Eye (tissue), 1 donor: ENCODE data around the gene ACAP1.
"Not testable (repeated sequence)": the region's sequence is repeated elsewhere in the genome, so short reads cannot be mapped to it uniquely, and the experiment has no call there.

Experiments used
- DNase-seq: peaks from one replicate; pipeline ENCODE4 v3.0.0-alpha.2; 2015

ACAP1 gene

DNA sequence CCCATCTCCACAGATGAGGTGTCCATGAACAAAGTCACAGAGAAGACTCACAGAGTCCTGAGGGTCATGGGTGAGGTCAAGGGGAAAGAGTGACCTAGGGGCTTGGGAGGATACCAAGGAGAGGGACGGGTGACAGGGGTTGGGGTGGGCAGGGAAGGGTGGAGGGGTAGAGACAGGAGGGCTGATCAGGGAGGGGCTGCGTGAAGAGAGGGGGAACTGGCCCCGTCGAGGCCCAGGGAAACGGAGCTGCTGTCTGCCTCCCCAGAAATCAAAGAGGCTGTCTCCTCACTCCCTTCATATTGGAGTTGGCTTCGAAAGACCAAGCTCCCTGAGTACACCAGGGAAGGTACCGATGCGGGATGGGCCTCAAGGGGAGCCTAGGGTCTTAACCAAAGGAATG, 19.2 kb downstream of the ACAP1 start:
- DNase-seq, result no peak

DNA sequence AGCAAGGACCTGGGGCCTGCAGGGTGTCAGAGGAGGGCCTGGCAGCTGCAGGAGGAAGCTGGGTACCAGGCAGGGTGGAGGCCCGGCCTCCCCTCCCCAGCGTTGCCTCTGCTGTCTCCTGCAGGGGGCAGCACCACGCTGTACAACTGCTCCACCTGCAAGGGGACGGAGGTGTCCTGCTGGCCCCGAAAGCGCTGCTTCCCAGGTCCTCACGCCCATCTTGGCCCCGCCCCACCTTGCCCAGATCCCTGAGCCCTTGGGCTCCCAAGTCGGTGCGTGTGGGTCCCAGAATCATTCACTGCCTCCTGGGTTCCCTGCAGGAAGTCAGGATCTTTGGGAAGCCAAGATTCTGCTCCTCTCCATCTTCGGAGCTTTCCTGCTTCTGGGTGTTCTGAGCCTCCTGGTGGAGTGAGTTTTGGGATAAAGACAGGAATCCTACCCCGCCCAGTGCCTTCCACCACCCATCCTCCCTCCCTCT, 19.8 kb downstream of the ACAP1 start:
- peak; percentile 86 for DNase-seq

DNA sequence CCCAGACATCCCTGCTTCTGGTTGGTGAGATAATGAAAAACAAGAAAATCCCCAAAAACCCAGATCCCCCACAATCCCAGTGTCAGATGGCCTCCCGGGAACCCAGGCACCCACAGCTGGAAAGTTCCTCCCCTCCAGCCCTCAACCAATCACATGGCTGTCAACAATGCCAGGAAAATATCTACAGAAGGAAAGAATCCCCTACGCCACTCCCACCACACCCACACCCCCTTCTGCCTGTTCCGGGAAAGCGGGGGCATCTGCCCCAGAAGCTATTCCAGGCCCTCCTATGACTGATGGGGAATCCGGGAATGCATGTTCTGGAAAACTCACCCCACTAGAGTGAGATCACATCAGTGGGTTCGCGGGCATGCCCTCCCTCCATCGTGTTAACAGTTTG, 20.4 kb downstream of the ACAP1 start:
- DNase-seq, result no peak

DNA sequence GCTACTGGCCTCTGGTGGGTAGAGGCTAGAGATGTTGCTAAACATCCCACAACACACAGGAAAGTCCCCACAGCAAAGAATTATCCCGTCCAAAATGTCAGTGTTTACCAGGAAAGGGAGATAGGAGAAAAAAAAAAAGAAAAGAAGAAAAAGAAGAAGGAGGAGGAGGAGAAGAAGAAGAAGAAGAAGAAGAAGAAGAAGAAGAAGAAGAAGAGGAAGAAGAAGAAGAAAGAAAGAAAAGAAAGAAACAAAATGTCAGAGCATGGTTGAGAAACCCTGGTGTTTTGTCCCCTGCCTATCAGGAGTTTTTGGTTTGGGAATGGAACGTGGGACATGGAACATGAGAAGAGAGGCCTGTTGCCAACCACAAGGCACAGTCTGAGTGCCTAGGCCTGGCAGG, 21.1 kb downstream of the ACAP1 start:
- no peak for DNase-seq

DNA sequence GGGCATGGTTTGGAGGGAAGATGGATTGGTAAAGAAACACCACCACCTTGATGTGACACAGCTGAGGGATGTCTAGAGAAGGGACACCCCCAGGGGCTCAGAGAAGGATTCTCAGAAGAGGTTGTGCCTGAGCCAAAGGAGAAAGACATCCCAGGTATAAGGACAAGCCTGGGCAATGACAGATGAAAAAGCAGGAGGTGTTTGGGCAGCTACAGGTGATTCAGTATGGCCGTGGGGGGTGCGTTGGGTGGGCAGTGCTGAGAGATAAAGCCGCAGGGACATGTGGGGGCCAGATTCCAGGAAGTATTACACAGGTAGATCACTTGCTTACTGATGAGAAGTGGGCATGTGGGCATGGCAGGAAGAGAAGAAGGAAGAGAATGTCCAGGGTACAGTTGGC, 25.6 kb downstream of the ACAP1 start:
- no peak for DNase-seq

DNA sequence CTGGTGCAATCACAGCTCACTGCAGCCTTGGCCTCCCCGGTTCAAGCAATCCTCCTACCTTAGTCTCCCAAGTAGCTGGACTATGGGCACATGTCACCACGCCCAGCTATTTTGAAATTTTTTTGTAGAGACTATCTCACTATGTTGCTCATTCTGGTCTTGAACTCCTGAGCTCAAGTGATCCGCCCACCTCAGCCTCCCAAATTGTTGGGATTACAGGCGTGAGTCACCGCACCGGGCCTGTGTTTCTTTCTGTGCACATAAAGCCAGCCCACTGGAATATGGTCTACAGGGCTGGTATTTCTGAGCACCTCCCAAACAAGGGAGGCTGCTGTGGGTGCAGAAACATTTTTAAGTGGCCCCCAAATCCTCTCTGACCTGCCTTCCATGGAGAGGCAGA, 27.0 kb downstream of the ACAP1 start:
- no peak for DNase-seq

DNA sequence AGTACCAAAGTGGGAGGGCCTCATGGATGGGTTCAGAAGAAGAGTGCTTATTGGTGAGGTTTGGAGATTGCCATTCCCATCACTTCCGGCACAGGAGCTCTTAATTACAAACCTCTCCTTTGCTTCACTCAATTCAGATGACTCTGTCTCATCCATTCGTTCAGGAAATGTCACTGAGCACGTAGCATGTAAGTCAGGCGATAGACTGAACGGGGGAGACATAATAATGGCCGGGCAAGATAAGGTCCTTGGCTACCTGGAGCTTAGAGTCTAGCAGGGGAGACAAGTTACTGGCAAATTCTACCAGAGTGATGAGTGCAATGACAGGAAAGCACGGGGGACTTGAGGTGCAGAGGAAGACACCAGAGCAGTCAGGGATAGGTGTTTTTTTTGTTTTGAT, 29.6 kb downstream of the ACAP1 start:
- not testable (repeated sequence) for DNase-seq

DNA sequence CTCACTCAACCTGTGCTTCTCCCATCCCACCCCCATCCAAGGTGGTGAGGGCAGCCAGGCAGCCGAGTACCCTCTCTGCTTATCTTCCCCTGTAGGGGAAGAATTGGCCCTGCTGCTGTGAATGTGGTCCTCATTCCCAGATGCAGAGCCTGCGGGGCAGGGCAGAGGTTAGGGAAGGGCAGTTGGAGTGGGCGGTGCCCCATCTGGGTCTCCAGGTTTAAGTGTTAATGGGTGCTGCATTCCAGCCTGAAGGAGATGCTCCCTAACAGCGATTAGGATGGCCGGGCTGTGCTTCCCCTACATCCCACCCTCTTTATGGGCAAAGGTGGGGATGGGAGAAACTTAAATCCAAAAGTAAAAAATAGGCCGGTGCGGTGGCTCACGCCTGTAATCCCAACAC, 30.8 kb downstream of the ACAP1 start:
- no peak for DNase-seq

DNA sequence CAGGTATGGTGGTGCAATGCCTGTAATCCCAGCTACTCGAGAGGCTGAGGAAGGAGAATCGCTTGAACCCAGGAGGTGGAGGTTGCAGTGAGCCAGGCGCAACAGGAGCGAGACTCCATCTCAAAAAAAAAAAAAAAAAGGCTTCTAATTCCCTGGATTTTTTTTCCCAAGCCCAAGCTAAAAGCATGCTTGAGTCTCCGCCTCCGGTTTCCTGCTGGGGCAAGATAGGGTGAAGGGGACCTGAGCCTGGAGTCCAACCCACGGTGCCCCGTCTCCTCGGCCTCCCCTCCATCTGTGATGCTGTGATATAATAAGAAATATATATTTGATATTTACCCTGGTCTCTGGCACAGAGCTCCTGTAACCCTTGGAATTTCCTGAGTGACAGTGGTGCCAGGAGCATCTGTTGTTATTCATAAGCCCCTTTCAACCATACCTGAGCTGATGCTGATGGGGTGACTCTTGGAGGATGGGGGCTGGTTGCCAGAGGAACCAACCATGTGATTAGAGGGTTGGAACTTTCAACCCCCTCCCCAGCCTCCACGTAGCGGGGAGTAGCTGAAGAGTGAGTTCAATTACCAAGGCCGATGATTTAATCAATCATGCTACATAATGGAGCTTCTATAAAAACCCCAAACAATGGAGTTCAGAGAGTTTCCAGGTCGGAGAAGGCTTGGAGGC, 31.7 kb downstream of the ACAP1 start:
- DNase-seq, result no peak

DNA sequence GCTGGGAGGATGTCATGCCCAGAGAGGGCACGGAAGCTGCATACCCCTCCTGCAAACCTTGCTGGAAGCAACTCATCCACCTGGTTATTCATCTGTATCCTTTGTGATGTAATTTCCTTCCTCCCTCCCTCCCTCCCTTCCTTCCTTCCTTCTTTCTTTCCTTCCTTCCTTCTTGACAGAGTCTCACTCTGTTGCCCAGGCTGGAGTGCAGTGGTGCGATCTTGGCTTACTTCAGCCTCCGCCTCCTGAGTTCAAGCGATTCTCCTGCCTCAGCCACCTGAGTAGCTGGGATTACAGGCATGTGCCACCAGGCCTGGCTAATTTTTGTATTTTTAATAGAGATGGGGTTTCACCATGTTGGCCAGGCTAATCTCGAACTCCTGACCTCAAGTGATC, 32.3 kb downstream of the ACAP1 start:
- not testable (repeated sequence) for DNase-seq

DNA sequence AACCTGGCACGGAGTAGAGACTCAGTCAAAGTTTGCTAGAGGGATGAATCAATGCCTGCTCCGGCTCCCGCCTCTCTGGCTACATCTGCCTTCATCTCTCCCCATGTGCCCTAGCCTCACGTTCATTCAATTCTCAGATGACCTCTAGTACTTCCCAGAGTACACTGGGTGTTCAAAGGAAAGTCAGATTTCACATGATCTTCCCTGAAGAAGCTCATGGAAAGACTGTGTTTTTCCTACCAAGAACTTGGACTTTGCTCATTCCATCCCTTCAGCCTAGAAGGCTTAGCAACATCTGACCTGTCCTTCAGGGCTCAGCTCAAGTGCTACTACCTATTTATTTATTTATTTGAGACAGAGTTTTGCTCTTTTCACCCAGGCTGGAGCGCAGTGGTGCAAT, 33.5 kb downstream of the ACAP1 start:
- DNase-seq, result no peak

DNA sequence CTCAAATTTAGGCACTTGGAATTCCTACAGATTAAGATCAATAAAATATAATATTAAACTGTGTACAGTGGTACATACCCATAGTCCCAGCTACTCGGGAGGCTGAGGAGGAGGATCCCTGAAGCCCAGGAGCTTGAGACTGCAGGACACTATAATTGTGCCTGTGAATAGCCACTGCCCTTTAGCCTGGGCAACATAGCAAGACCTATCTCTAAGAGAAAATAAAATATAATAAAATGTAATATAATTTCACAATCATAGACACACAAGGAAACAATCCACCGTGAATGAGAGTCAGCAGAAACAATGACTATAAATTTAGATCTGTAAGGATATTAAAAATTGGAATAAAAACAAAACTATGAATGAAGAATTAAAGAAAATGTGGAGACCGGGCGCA, 34.5 kb downstream of the ACAP1 start:
- no peak for DNase-seq

DNA sequence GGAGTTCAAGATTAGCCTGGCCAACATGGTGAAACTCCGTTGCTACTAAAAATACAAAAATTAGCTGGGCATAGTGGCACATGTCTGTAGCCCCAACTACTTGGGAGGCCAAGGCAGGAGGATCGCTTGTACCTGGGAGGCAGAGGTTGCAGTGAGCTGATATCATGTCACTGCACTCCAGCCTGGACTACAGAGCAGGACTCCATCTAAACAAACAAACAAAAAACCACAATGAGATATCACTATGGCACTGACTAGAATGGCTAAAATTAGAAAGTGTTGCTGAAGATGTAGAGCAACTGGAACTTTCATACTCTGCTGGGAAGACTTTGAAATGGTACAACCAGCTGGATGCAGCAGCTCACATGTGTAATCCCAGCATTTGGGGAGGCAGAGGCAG, 38.0 kb downstream of the ACAP1 start:
- no peak for DNase-seq

DNA sequence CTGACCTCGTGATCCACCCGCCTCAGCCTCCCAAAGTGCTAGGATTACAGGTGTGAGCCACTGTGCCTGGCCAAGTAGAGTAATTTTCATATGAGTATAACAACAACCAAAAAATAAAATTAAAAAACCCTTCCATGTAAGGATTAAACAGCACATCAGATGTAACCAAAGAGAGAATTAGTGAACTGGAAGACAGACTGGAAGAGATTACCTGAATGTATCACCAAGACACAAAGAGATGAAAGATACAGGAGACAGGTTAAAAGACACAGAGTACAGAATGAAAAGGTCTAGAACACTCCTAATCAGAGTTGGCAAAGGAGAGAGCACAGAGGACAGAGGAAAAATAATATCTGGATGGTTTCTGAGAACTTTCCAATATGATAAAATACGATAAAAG, 42.8 kb downstream of the ACAP1 start:
- no peak for DNase-seq

DNA sequence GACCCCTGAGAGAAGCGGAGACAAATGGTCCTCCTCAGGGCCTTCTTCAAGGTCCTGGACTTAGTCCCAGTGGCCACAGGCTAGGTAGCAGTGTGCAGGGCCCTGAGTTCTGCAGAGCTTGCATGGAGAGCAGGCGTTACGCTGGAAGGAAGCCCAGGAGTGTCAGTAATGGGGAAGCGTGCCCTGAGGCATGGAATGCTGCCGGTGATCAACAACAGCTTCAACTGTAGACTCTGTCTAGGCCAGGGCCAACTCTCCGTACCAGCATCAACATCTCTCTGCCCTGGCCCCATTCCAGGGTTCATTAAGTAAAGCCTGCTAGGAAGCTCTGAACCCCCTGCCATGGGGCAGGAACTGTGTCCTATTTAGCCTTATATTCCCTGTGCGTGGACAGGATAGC, 44.0 kb downstream of the ACAP1 start:
- DNase-seq, result peak; percentile 43

DNA sequence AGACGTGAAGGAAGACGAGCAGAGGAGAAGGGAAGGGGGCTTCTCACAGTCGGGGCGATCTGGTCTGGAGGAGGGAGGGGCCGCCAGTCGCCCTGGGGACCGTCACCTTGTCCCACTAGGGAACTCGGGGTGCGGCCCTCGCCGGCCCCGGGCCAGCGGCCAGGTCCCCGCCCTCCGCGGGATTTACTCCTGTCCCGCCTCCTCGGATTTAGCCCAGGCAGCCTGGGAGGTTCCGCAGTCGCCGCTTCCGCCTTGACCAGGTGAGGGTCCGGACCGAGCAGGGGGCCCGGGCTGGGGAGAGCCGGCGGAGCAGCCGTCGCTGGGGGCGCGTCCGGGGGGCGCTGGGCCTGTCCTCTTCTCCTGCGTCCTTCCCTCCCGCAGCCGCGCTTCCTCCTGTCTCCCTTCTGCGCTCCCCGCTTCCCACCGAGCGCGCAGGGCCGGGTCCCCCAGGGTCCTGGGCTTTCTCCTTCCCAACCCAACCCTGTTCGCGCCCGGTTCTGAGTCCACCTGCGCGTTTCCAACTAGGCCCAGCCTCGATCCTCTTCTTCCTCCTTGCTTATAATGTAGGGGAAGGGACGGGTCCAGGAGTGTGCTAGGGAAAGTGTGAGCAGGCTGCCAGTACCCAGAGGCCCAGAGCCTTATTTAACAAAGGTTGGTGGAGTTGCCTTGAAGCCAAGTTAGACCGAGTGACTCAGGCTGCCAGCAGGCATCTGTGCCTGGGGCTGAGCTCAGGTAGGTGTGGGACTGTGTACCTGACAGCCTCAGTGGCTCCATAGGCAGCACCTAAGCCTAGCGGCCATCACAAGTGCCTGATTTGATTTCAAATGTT, 44.7 kb downstream of the ACAP1 start, which contains the start of gene TNK1:
Gene TNK1 (plus strand): TSS at position 235 of the 829 bp plus-strand sequence. CDS start 1,838 bp downstream, outside the sequence.
- DNase-seq, result no peak

DNA sequence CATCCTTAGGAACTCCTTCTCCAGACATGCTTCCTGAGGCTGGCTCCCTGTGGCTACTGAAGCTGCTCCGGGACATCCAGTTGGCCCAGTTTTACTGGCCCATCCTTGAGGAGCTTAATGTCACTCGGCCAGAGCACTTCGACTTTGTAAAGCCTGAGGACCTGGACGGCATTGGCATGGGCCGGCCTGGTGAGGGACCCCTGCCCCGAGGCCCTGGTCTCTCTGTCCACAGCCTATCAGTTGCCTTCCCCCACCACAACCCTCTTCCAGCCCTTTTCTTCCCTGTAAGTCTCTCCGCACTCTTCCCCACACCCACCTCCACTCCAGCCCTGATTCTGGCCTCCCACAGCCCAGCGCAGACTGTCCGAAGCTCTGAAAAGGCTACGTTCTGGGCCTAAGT, 46.6 kb downstream of the ACAP1 start:
- DNase-seq, result no peak

DNA sequence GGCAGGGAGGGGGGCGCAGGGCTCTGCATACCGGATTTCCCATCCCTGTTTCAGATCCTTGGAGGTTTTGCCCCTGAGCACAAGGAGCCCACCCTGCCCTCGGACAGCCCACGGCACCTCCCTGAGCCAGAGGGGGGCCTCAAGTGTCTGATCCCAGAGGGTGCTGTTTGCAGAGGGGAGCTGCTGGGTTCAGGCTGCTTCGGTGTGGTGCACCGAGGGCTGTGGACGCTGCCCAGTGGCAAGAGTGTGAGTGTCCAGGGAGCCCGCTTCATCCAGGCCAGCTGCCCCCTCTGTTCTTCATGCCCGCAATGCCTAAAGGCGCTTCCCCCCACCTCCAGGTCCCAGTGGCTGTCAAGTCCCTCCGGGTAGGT, 47.0 kb downstream of the ACAP1 start:
- DNase-seq, result no peak

DNA sequence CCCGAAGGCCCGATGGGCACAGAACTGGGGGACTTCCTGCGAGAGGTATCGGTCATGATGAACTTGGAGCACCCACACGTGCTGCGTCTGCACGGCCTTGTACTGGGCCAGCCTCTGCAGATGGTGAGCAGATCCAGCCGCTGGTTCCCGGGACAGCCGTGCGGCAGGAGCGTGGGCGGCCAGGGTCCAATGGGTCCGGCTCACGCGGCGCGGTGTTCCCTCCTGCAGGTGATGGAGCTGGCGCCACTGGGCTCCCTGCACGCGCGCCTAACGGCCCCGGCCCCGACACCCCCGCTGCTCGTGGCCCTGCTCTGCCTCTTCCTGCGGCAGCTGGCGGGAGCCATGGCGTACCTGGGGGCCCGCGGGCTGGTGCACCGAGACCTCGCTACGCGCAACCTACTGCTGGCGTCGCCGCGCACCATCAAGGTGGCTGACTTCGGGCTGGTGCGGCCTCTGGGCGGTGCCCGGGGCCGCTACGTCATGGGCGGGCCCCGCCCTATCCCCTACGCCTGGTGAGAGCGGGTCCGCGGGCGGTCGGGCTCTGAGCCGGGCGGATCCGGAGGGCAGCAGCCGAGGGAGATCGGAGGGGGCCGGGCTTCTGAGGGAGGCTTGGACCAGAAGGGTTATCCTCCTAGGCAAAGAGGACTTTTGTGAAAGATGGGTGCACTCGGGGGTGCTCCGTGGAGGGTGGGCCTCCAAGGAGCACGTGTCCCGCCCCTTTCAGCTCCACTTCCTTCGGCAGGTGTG, 47.6 kb downstream of the ACAP1 start:
- peak; percentile 87 for DNase-seq

DNA sequence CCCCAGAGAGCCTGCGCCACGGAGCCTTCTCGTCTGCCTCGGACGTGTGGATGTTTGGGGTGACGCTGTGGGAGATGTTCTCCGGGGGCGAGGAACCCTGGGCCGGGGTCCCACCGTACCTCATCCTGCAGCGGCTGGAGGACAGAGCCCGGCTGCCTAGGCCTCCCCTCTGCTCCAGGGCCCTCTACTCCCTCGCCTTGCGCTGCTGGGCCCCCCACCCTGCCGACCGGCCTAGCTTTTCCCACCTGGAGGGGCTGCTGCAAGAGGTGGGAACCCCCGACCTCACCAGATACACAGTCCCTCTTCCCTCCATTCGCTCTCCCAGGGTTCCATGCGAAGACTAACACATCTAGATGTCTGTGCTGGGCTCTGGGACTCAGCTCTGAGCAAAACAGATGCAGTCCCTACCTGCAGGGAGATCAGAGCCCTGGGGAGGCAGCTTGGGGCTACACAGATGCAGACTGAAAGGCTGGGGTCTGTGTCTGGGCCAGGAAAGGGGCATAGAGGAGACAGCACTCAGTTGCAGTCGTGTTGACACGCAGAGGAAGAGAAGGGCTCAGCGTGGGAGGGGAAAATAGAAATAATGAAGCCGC, 48.3 kb downstream of the ACAP1 start:
- DNase-seq, result peak; percentile 37

DNA sequence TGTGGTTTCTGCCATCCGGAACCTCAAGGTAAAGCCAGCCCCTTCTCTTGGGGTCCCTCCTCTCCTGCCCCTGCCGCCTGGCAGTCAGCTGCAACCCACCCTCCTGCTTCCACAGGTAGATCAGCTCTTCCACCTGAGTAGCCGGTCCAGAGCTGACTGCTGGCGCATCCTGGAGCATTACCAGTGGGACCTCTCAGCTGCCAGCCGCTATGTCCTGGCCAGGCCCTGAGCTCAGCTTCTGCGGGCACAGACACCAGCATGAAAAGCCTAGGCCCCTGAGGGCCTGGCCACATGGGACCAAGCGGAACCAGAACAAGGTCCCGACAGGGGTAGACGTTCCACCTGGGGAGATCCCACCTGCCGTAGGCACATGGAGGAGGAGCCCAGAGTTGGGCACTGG, 52.5 kb downstream of the ACAP1 start:
- DNase-seq, result no peak

DNA sequence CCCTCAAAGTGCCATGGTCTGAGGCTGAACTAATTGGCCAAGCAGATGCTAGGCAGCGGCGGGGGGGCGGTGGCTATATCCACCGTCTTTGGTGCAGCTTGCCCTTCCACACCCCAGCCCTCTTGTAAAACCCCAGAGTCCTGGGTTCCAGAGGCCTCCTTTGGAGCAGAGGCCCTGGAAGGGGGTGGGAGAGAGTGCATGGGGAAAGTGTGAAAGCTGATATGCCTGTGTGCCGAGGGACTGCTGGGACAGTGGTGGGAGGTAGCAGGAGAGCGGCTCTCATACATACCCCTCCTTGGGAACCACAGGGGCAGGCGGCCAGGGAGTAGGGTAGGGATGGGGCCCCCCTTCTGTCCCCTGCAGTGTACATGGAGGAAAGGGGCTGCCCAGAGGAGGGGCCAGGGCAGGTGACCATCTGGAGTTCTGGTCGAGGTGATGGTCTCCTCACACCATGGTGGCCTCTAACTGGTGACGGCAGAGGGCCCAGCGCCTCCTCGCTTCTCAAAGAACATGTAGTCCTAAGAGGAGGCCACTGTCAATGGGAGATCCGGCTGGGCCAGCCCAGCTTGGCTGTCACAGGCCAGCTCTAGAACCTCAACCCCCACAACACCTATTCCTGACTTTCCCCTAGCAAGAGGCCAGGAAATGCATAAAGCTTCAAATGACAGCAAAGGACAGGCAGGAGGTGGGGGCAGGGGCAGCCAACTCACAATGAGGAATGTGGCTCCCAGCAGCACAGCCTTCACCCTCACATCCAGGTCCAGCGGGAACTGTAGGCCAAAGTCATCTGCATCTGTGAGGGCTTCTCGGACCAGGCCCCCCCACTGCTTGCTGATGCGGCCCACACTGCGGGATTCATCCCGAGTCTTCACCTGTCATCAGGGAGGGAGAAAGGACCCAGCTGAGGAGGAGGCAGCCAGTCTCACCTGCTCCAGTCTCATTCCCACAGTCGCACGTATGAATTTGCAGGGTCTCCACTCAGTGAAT, 53.9 kb downstream of the ACAP1 start:
- no peak for DNase-seq
